GM12878 (cell line): ENCODE measurements around the gene CD86. TPM values are rescaled to one million over a fixed set of nuclear protein-coding genes. Genes with fewer than 3 reads are reported as not detected.
A peak's percentile ranks its signal among the peaks of the same experiment; 100 is the strongest.

Experiments
- BCLAF1 ChIP-seq: fragments of 450-650 bp; IDR thresholded peaks from 2 replicates; pipeline ENCODE4 v1.6.1; 2017; ENCODE audit warnings: antibody characterized with exemption, mild to moderate bottlenecking, moderate library complexity
- GATAD2B ChIP-seq: fragments of 450-650 bp; conservative IDR thresholded peaks from 2 replicates; pipeline ENCODE4 v1.6.1; 2017; ENCODE audit warnings: low read depth, mild to moderate bottlenecking, moderate library complexity
- HDAC6 ChIP-seq: fragments of 200-600 bp; sonication (generic); IDR thresholded peaks from one replicate; pipeline ENCODE4 v1.8.0; 2017; ENCODE audit warnings: antibody characterized with exemption; ENCODE audit not compliant: unreplicated experiment
- HDGF ChIP-seq: fragments of 450-650 bp; IDR thresholded peaks from 2 replicates; pipeline ENCODE4 v1.6.1; 2016; ENCODE audit warnings: antibody characterized with exemption
- JUNB ChIP-seq: IDR thresholded peaks from 2 replicates; pipeline ENCODE4 v1.6.1; 2016; ENCODE audit warnings: antibody characterized with exemption, mild to moderate bottlenecking
- MAX ChIP-seq: IDR thresholded peaks from 2 replicates; pipeline ENCODE4 v1.6.1; 2012; ENCODE audit warnings: low read depth, low read length, improper control_type of control experiment
- NR2C1 ChIP-seq: fragments of 450-650 bp; IDR thresholded peaks from 2 replicates; pipeline ENCODE4 v1.6.1; 2017; ENCODE audit warnings: antibody characterized with exemption, mild to moderate bottlenecking, moderate library complexity
- POLR2AphosphoS2 ChIP-seq: IDR thresholded peaks from 2 replicates; pipeline ENCODE4 v1.6.1; 2011; ENCODE audit warnings: low read depth, mild to moderate bottlenecking, low read length, improper control_type of control experiment, moderate library complexity
- POLR2AphosphoS5 ChIP-seq: IDR thresholded peaks from 2 replicates; pipeline ENCODE4 v1.6.1; 2011; ENCODE audit warnings: mild to moderate bottlenecking, low read length, inconsistent platforms
- RCOR1 ChIP-seq: conservative IDR thresholded peaks from 2 replicates; pipeline ENCODE4 v1.6.1; 2012; ENCODE audit warnings: low read depth, low read length, improper control_type of control experiment
- RELA ChIP-seq: fragments of 450-650 bp; IDR thresholded peaks from 2 replicates; pipeline ENCODE4 v1.8.0; 2014; ENCODE audit warnings: borderline replicate concordance; ENCODE audit not compliant: partially characterized antibody
- SMARCA5 ChIP-seq: fragments of 450-650 bp; IDR thresholded peaks from 2 replicates; pipeline ENCODE4 v1.6.1; 2017; ENCODE audit warnings: mild to moderate bottlenecking
- SP1 ChIP-seq: IDR thresholded peaks from one replicate; pipeline ENCODE4 v1.6.1; 2011; ENCODE audit warnings: low read depth, low read length
- ZBTB11 ChIP-seq: fragments of 450-650 bp; formaldehyde crosslinking; IDR thresholded peaks from 2 replicates; pipeline ENCODE4 v1.5.0; 2022; ENCODE audit warnings: mild to moderate bottlenecking, missing genetic modification characterization
- ZBTB33 ChIP-seq: fragments of 450-650 bp; IDR thresholded peaks from 2 replicates; pipeline ENCODE4 v1.6.1; 2017; ENCODE audit warnings: mild to moderate bottlenecking
- polyA plus RNA-seq, 11 experiments: library from polyadenylated mRNA; depleted of rRNA in 4 of 11; unstranded in 6 of 11; stranded (reverse) in 5 of 11; fragments of >200 nt; fragmentation: Nextera tagmentation in 4 of 11; fragmentation: Illumina TruSeq in 1 of 11; extraction: Ambion mirVana in 4 of 11; extraction: Trizol in 1 of 11; gene quantifications; 1 replicate in 1 of 11; 2 replicates in 10 of 11; pipeline versions ENCODE4 v1.2.1 to v1.2.3, GENCODE V29; 2011 to 2016; ENCODE audit warnings: inconsistent platforms in 2 of 11, missing spikeins in 2 of 11, low read depth in 1 of 11
- total RNA-seq, 4 experiments: library from RNA; depleted of rRNA in 3 of 4; stranded (reverse); fragments of >200 nt in 3 of 4; fragmentation: Illumina TruSeq in 1 of 4; extraction: Trizol in 1 of 4; gene quantifications; 2 replicates each; pipeline versions ENCODE4 v1.2.1 to v1.2.3, GENCODE V29; 2013 to 2021
- TF ChIP-seq, protein P1 (sequence below): IDR thresholded peaks from 2 replicates; pipeline ENCODE4 v1.6.1; 2012; ENCODE audit warnings: improper control_type of control experiment, low read depth, low read length; ENCODE audit not compliant: insufficient replicate concordance

The CD86 gene
- total and polyA plus RNA-seq, 10 of the 15 experiments (the other 5 are each of a cell fraction or from before 2014, with no cell fraction given), result 40.9 to 100 (median 55.5) TPM

- TF ChIP-seq RCOR1 (peak; percentile 20; the same call in 1 of the 2 replicates), GATAD2B (peak; percentile 93), RELA (peak; percentile 30), BCLAF1 (no peak), POLR2AphosphoS2 (0 out of 2 replicates have a peak, but pooled peaks have one; percentile 41), POLR2AphosphoS5 (peak; percentile 85), MAX (no peak), HDAC6 (no peak), ZBTB33 (no peak), NR2C1 (no peak), SMARCA5 (peak; percentile 29), ZBTB11 (no peak), SP1 (peak; percentile 71), JUNB (peak; percentile 94), HDGF (peak; percentile 62; the same call in 1 of the 2 replicates)
- TF ChIP-seq, protein P1, sequence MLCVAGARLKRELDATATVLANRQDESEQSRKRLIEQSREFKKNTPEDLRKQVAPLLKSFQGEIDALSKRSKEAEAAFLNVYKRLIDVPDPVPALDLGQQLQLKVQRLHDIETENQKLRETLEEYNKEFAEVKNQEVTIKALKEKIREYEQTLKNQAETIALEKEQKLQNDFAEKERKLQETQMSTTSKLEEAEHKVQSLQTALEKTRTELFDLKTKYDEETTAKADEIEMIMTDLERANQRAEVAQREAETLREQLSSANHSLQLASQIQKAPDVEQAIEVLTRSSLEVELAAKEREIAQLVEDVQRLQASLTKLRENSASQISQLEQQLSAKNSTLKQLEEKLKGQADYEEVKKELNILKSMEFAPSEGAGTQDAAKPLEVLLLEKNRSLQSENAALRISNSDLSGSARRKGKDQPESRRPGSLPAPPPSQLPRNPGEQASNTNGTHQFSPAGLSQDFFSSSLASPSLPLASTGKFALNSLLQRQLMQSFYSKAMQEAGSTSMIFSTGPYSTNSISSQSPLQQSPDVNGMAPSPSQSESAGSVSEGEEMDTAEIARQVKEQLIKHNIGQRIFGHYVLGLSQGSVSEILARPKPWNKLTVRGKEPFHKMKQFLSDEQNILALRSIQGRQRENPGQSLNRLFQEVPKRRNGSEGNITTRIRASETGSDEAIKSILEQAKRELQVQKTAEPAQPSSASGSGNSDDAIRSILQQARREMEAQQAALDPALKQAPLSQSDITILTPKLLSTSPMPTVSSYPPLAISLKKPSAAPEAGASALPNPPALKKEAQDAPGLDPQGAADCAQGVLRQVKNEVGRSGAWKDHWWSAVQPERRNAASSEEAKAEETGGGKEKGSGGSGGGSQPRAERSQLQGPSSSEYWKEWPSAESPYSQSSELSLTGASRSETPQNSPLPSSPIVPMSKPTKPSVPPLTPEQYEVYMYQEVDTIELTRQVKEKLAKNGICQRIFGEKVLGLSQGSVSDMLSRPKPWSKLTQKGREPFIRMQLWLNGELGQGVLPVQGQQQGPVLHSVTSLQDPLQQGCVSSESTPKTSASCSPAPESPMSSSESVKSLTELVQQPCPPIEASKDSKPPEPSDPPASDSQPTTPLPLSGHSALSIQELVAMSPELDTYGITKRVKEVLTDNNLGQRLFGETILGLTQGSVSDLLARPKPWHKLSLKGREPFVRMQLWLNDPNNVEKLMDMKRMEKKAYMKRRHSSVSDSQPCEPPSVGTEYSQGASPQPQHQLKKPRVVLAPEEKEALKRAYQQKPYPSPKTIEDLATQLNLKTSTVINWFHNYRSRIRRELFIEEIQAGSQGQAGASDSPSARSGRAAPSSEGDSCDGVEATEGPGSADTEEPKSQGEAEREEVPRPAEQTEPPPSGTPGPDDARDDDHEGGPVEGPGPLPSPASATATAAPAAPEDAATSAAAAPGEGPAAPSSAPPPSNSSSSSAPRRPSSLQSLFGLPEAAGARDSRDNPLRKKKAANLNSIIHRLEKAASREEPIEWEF, result no peak
Measured at GRCh38 chr3:122074621-122075265, 19.6 kb downstream of the CD86 start (continued).
